Retinal pigment epithelial cell (primary cell): Measurements from ENCODE around the gene FCRLB.

Experiments used
- DNase-seq: peaks from one replicate; pipeline ENCODE4 v3.0.0-alpha.2; 2010; ENCODE audit warnings: low read depth
- H3K4me3 ChIP-seq: 2 replicates; pipeline ENCODE4 v1.5.1; 2011; ENCODE audit warnings: mild to moderate bottlenecking, low read length, control low read depth, moderate library complexity
- CTCF ChIP-seq: conservative IDR thresholded peaks from 2 replicates; pipeline ENCODE4 v1.5.1; 2011; ENCODE audit warnings: low read depth, low read length, control low read depth, inconsistent platforms

FCRLB gene

GRCh38 chr1:161736335-161736969, 15.1 kb downstream of the FCRLB start:
- no peak for TF ChIP-seq CTCF
- no peak for DNase-seq

GRCh38 chr1:161737625-161738024, 16.3 kb downstream of the FCRLB start:
- no peak for TF ChIP-seq CTCF
- no peak overlapping the region for H3K4me3 ChIP-seq
- DNase-seq: no peak

More at GRCh38 chr1:161736335-161736969, 15.1 kb downstream of the FCRLB start:
- H3K4me3 ChIP-seq: no peak overlapping the region

GRCh38 chr1:161738627-161739287, 17.4 kb downstream of the FCRLB start:
- no peak overlapping the region for H3K4me3 ChIP-seq
- no peak for DNase-seq
- TF ChIP-seq CTCF: peak; percentile 51

- DNase-seq: no peak
- H3K4me3 ChIP-seq: no peak overlapping the region
- TF ChIP-seq CTCF: no peak
These were observed 18.7 kb downstream of the FCRLB start for GRCh38 chr1:161739865-161740566.

- TF ChIP-seq CTCF: no peak
- no peak overlapping the region for H3K4me3 ChIP-seq
- DNase-seq: no peak
These were observed 19.6 kb downstream of the FCRLB start for GRCh38 chr1:161740921-161741320.

- no peak overlapping the region for H3K4me3 ChIP-seq
- no peak for DNase-seq
- no peak for TF ChIP-seq CTCF
These were observed 21.9 kb downstream of the FCRLB start for GRCh38 chr1:161743231-161743630.

GRCh38 chr1:161747801-161748200, 26.5 kb downstream of the FCRLB start:
- DNase-seq: no peak
- H3K4me3 ChIP-seq: no peak overlapping the region
- TF ChIP-seq CTCF: no peak
